Measurements from ENCODE around the gene FAM89B.

FAM89B gene

DNA sequence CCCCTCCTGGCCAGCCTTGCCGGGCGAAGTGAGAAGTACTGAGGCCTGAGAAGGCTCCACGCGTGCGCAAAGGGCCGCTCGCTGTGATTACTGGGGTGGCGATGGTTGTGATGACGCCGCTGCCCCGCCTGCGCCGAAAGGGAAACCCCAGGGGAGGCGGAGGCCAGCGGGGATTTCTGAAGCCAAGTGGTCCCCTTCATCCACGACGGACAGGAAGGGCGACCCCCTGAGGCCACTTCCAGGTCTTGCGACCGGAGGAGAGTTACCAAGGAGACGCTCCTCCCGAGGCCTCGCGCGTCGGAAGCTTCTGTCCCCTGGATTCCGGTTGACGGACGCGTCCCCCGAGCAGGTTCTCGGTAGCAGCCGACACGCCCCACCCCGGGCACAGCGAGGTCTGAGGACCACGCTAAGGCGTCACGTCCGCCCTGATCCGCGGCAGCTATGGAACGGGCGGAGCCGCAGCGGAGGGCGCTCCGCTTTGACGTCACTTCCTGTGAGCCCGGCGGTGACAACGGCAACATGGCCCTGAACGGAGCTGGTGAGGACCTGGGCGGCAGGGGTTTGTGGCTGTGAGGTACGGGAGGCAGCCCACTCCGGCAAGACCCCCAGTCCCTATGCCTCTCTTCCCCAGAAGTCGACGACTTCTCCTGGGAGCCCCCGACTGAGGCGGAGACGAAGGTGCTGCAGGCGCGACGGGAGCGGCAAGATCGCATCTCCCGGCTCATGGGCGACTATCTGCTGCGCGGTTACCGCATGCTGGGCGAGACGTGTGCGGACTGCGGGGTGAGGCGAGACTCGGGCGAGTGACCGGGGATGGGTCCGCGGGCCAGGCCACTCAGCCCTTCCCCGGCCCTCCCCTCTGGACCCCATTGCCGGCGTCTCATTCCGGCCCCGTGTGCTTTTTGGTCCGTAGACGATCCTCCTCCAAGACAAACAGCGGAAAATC is 2.1 kb upstream of the FAM89B start, which contains the start of gene ZNRD2:
TSS of gene ZNRD2 (plus strand) at position 505 of the 946 bp plus-strand sequence. CDS start at position 520, 15 bp downstream.
- DNase-seq (ENCODE audit: low read depth), result peak; percentile 94
- peak within 1 kb of the TSS; percentile 96 for H3K4me3 ChIP-seq (ENCODE audit: control insufficient read depth, low read depth, low read length)
- TF ChIP-seq, protein P1, sequence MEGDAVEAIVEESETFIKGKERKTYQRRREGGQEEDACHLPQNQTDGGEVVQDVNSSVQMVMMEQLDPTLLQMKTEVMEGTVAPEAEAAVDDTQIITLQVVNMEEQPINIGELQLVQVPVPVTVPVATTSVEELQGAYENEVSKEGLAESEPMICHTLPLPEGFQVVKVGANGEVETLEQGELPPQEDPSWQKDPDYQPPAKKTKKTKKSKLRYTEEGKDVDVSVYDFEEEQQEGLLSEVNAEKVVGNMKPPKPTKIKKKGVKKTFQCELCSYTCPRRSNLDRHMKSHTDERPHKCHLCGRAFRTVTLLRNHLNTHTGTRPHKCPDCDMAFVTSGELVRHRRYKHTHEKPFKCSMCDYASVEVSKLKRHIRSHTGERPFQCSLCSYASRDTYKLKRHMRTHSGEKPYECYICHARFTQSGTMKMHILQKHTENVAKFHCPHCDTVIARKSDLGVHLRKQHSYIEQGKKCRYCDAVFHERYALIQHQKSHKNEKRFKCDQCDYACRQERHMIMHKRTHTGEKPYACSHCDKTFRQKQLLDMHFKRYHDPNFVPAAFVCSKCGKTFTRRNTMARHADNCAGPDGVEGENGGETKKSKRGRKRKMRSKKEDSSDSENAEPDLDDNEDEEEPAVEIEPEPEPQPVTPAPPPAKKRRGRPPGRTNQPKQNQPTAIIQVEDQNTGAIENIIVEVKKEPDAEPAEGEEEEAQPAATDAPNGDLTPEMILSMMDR (IDR thresholded peaks at IDR 0.05; ENCODE audit: control insufficient read depth, insufficient read depth, low read depth, low read length, missing control alignments), result peak; percentile 57

DNA sequence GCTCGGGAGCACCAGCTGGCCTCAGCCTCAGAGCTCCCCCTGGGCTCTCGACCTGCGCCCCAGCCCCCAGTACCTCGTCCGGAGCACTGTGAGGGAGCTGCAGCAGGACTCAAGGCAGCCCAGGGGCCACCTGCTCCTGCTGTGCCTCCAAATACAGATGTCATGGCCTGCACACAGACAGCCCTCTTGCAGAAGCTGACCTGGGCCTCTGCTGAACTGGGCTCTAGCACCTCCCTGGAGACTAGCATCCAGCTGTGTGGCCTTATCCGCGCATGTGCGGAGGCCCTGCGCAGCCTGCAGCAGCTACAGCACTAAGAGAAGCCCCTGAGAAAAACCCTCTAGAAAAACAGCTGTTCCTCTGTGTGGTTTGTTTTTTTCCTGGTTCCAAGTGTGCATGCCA is 918 bp upstream of the FAM89B start:
- TF ChIP-seq, protein P1 (IDR thresholded peaks at IDR 0.05; ENCODE audit: control insufficient read depth, insufficient read depth, low read depth, low read length, missing control alignments), result no peak
- no peak for DNase-seq (ENCODE audit: low read depth)
- peak overlapping the region; percentile 96 for H3K4me3 ChIP-seq (ENCODE audit: control insufficient read depth, low read depth, low read length)

DNA sequence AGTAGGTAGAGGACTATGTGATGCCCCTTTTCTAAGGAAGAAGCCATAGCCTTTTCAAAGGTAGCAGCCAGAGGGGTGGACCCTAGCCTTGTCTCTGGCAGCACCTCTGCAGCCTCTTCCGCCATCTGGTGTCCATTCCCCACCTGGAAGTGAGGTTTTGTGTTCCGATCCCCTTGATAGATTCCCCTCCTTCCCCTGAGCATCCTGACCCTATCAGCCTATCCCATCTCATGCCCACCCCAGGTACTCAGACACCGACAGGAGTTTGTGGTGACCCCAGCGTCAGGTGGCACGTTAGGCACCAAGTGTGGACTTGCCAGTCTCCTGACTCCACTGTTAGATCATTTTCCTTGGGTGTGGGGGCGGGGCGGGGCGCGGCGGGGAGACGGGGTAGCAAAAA is 398 bp upstream of the FAM89B start:
- TF ChIP-seq, protein P1 (IDR thresholded peaks at IDR 0.05; ENCODE audit: control insufficient read depth, insufficient read depth, low read depth, low read length, missing control alignments), result peak; percentile 46
- DNase-seq (ENCODE audit: low read depth), result no peak

DNA sequence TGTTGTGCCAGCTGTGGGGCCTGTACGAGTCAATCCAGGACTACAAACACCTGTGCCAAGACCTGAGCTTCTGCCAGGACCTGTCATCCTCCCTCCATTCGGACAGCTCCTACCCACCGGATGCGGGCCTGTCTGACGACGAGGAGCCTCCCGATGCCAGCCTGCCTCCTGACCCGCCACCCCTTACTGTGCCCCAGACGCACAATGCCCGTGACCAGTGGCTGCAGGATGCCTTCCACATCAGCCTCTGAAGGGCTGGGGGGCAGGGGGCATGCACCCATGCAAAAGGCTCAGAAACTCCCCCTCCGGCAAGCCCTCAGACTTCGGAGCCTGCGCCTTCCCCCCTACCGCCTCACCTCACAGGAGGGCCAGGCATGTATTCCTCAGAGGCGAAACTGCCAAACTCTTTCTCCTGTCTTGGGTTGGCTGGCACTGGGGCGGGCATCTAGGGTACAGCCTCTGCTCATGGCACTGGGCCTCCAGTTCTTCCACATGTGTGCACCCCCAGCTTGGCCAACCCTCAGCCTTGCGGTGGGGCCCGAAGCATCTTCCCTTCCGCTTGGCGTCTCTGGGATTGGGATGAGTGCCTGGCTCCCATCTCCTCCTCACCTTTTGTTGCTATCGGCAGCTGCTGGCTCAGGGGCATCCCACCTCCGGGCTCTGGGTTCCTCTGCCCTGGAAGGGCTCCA is 1.2 kb downstream of the FAM89B start:
- TF ChIP-seq, protein P1 (IDR thresholded peaks at IDR 0.05; ENCODE audit: control insufficient read depth, insufficient read depth, low read depth, low read length, missing control alignments), result no peak
- no peak for DNase-seq (ENCODE audit: low read depth)
- peak overlapping the region; percentile 96 for H3K4me3 ChIP-seq (ENCODE audit: control insufficient read depth, low read depth, low read length)

More for the DNA sequence above, 398 bp upstream of the FAM89B start:
- H3K4me3 ChIP-seq (ENCODE audit: control insufficient read depth, low read depth, low read length), result peak overlapping the region; percentile 96

DNA sequence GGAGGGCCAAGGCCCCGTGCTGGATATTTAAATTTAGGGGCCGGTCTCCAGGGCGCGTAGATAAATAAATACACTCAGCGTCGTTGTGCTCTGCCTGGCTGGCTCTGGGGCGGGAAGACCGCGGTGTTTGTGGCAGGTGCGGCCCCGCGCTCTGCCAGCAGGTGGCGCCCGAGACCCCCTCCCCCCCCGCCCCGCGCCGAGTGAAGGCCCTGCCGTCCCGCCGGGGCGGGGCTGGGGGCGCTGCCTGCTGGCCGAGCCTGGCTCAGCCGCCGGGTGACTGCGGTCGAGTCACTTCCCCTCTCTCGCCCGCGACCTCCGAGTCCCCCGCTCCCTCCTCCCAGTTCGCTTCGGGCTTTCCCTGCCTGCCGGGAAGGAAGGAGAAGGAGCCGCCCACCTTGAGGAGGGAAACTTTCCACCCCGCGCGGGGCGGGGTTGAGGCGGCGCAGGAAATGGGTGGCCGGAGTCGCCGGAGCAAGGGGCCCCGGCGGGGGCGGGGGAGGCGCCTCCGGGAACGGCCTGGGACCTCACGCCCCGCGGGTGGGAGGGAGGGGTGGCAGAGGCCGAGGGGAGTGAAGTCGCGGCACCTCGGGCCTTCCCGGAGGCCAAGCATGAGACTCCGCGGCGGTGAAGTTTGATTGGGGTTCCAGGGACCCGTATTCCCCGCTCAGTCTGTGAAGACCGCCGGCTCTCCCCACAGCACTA is 1.9 kb downstream of the FAM89B start:
- peak; percentile 75 for DNase-seq (ENCODE audit: low read depth)

More for the DNA sequence above, 1.9 kb downstream of the FAM89B start:
- TF ChIP-seq, protein P1 (IDR thresholded peaks at IDR 0.05; ENCODE audit: control insufficient read depth, insufficient read depth, low read depth, low read length, missing control alignments), result peak; percentile 63
- peak overlapping the region; percentile 96 for H3K4me3 ChIP-seq (ENCODE audit: control insufficient read depth, low read depth, low read length)
